Activated CD4-positive, alpha-beta T cell treated with anti-CD3 and anti-CD28 coated beads for 48 hours (primary cell): ENCODE data around the gene VAV1.
"Not testable (repeated sequence)": the region's sequence is repeated elsewhere in the genome, so short reads cannot be mapped to it uniquely, and the experiment has no call there.

Experiments
- DNase-seq: peaks from one replicate; pipeline ENCODE4 v3.0.0-alpha.2; 2020

The VAV1 gene

DNA sequence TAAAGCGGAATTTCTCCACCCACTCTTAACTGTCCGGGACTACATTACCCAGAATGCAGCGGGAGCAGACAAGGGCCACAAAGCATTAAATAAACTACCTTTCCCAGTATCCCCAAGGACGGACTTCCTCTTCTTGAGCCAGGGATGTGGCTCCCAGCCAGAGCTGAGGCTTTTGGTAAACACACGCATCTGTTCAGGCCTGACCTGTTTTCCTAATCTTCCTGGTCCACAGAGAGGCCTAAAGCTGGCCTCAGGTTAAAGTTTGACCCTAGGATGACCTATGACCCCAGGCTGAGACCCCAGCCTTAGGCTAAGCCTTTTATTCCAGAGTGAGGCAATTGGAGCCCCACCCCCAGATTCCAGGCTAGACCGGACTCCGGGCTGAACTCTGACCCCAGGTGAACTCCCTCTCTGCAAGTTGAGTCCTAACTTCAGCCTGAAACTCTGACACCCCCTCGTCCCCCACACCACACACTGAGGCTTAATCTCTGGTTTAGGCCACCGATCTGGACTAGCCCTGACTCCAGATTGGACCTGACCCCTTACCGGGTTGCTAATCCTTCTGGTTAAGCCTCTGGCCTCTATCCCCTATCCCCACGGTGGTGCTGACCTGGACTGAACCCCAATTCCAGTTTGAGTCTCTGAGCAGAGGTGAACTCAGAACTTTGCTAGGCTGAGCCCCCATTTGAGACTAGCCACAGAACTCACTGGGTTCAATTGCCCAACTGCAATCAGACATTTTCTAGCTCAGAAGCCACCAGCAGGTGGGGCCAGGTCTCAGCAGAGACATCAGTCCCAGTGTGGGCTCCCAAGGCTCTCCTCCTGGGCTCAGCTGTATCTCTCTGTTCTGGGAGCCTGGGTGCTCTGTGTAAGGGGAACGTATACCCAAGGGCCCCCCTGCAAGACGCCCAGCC lies 34.4 kb upstream of the VAV1 start:
- DNase-seq, result peak; percentile 88

DNA sequence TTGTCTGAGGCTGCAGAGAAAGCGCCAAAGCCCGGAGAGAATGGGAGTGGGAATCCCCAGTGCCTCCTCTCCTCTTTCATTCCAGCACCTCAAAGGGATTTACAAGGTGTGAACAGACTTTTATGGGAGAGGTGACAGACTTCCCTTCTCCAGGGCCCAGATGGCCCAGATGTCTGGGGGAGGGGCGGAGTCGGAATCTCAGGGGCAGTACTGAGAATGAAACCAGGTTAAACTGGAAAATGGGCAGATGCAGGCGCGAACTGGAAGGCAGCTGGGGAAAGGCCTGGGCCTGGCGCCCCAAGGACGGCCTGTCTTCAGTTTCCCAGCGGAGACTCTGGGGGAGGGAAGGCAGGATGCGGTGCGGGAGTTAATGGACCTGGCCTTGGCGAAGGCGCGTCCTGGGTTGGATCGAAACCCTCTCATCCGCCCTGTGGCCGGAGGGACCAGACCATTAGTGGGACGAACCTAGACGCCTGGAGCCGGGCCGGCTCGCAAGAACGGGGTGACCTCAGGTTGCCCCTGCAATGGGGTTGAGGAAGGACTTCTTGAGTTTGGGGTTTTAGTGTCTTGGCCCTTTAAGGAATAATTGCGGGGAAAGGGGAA lies 33.6 kb upstream of the VAV1 start:
- peak; percentile 38 for DNase-seq

DNA sequence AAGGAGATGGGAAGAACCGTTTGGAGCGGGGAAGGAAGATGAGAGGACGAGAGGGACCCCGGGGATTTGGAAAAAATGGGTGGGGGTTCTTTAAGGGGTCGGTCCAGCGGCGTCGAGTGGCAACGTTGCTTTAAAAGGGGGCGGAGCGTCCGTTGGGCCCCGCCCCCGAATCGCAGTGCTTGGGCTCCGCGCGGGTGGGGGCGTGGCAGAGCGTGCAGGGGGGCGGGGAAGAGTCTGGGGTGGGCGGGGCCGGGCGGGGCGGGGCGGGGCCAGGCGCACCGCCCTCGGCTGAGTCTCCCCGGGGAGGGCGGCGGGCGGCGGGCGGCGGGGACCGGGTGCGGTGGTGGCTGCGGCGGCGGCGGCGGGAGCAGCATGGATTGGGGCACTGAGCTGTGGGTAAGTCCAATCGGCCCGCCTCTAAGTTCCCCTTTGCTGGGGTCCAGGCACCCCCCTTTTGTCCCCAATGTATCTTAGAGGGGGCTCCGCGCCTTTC lies 33.1 kb upstream of the VAV1 start, which contains the start of gene TRIP10:
Gene TRIP10, plus strand, starts transcription at position 291 of the 493 bp plus-strand sequence. Its CDS starts 82 bp downstream, at position 373.
- peak; percentile 85 for DNase-seq

DNA sequence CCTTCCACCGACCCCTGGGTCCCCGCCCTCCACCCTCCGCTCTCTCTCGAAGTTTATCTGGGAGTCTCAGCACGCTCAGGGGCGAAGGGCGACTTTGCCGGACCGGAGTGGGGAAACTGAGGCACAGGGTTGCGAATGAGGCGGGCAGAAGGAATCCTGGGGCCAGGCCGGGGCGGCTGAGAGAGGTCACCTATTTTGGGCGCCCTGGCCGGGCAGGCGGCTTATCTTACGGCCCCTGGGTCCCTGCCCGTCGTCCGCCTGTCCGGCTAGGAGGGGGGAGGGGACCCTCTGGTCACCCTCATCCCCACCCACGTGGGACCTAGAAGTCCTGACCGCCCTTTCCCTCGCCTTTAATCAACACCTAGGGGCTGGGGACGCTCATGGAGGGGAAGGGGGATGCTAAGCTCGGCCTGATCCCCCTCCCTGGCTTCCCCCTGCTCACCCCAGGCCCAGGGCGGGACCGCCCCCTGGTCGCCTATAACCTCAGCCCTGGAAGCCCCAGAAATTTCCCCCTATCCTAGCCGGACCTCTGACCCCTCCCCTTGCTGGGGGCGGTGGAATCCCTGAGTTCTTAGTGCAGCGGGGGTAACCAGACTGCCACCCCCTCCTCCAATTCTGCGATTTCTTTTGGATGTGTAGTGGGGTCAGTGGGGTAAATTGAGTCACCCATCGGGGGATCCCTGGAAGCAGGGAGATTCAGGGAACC lies 32.5 kb upstream of the VAV1 start:
- DNase-seq, result peak; percentile 31

DNA sequence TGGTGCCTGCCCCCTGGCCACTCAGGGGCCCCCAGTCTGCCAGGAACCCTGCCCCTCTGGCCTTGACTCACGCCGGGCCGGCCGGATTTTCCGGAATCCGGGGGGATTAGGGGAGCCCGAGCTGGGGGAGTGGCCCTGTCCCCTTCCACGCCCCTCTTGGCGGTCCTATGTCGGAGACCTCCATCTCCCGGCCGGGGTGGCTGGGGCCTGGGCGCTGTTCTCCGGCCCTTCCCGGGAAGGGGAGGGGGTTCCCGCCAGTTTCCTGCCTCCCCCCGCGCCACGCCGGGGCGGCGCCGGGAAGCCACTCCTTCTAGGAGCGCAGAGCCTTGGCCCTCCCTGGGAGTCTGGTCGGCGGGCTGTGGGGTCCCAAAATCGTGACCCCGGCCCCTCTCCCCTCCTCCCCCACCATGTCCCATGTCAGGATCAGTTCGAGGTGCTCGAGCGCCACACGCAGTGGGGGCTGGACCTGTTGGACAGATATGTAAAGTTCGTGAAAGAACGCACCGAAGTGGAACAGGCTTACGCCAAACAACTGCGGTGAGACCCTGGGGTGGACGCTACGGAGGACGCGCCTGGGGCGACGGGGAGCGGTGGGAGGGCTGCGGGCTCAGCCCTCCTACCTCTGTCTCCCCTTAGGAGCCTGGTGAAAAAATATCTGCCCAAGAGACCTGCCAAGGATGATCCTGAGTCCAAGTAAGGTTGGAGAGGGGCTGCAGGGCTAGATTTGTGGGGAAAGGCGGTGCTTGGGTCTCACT lies 31.7 kb upstream of the VAV1 start:
- no peak for DNase-seq

DNA sequence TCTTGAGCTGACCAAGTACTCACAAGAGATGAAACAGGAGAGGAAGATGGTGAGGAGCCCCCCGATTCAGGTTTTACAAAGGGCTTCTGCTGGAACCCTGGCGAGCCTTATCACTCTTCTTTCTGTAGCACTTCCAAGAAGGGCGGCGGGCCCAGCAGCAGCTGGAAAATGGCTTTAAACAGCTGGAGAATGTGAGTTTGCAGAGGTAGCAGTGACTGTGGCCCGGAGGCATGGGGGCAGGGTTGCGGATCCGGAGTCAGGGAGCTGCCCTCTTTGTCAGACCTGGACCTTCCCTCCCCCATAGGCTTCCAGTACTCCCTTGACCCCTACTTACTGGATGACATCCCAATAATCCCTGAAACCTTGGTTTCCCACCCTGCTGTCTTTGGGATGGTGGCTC lies 29.4 kb upstream of the VAV1 start:
- no peak for DNase-seq

DNA sequence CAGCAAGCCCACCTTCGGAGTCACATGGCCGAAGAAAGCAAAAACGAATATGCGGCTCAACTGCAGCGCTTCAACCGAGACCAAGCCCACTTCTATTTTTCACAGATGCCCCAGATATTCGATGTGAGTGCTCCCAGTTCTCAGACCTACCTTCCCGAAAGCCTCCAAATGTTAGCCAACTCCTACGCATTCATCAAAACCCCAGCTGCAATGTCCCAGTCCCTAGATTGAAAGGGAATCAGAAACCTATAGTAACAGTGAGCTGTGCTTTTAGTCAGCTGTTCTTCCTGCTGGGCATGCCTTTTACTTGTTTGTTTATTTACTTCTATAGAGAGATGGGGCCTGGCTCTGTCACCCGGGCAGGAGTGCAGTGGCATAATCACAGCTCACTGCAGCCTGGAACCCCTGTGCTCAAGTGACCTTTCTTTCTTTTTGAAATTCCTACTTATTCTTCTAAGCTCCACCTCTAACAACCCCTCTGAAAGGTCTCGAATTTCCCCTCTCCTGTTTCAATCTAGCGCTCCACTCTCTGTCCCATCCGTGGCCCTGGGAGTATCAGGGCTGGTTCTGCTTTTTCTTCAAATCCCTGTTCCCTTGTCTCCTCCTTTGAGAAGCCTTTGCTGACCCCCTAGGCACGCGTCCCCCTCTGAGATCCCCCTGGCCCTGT lies 28.7 kb upstream of the VAV1 start:
- no peak for DNase-seq

DNA sequence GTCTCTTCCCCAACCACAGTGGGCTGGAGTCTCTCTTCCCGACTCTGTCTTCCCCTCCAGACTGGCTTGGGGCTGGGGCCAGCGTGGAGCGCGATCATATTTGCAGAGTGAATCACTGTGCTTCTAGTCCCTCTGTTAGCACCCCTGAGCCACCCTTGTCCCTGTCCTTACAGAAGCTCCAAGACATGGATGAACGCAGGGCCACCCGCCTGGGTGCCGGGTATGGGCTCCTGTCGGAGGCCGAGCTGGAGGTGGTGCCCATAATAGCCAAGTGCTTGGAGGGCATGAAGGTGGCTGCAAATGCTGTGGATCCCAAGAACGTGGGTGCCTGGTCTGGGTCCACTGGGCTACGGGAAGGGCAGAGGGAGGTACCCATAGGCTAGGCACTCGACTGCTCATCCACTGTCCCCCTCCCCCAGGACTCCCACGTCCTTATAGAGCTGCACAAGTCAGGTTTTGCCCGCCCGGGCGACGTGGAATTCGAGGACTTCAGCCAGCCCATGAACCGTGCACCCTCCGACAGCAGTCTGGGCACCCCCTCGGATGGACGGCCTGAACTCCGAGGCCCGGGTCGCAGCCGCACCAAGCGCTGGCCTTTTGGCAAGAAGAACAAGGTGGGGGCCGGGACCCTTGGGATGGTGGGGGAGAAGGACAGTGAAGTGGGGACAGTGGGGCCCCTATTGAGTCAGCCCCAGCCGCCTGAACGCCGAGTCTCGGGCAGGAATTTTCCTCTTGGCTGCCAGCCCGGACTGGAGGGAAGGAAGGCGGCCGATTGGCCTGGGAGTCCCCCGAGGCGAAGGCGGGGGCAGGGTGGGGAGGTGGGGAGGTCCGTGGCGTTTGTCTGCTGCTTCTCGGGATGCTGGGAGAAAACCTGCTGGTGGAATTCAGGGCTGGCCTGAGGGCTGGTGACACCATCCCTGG lies 27.9 kb upstream of the VAV1 start:
- DNase-seq, result no peak

DNA sequence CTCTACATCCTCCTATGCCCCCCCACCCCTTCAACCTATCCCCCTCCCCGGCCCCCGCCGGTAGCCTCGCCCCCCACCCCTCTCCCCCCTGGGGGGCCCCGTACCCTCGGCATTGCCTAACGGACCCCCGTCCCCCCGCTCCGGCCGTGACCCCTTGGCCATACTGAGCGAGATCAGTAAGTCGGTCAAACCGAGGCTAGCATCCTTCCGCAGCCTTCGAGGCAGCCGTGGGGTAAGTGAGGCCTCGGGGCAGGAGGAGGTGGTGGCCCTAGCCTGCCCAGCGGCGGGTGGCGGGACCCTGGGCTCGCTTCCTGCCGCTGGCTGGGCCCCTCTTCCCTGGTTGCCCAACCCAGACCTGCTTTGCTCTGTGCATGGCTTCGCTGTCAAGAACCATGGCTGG lies 26.5 kb upstream of the VAV1 start:
- no peak for DNase-seq

DNA sequence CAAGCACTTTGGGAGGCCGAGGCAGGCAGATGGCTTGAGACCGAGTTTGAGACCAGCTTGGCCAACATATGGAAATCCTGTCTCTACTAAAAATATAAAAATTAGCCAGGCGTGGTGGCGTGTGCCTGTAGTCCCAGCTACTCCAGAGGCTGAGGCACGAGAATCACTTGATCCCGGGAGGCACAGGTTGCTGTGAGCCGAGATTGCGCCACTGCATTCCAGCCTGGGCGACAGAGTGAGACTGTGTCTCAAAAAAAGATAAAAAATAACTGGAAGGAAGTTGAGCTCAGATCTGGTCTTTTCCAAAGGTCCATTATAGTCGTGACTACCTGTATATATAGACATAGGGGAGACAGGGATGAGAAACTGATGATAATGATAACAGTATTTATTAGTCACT lies 24.0 kb upstream of the VAV1 start:
- DNase-seq, result not testable (repeated sequence)

DNA sequence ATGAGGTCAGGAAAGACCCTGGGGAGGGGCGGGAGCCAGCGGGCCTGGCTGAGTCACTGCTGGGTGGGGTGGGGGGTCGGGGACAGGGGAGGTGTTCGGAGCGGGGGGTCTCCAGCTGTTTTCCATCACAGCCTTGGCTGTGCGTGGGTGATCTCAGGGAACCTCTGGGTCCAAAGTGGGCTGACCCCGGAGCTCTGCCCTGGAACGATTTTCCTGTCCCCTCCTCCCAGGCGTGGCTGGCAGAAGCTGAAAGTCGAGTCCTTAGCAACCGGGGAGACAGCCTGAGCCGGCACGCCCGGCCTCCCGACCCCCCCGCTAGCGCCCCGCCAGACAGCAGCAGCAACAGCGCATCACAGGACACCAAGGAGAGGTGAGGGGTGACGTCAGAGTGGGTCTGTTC lies 22.4 kb upstream of the VAV1 start:
- DNase-seq, result no peak

DNA sequence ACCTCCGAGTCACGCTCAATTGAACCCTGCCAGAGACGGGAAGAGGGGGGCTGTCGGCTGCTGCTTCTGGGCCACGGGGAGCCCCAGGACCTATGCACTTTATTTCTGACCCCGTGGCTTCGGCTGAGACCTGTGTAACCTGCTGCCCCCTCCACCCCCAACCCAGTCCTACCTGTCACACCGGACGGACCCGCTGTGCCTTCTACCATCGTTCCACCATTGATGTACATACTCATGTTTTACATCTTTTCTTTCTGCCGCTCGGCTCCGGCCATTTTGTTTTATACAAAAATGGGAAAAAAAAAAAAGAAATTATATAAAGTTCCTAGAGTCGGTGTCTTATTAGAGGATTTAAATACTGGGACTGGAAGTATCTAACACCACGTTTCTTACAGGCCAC lies 21.3 kb upstream of the VAV1 start:
- no peak for DNase-seq

DNA sequence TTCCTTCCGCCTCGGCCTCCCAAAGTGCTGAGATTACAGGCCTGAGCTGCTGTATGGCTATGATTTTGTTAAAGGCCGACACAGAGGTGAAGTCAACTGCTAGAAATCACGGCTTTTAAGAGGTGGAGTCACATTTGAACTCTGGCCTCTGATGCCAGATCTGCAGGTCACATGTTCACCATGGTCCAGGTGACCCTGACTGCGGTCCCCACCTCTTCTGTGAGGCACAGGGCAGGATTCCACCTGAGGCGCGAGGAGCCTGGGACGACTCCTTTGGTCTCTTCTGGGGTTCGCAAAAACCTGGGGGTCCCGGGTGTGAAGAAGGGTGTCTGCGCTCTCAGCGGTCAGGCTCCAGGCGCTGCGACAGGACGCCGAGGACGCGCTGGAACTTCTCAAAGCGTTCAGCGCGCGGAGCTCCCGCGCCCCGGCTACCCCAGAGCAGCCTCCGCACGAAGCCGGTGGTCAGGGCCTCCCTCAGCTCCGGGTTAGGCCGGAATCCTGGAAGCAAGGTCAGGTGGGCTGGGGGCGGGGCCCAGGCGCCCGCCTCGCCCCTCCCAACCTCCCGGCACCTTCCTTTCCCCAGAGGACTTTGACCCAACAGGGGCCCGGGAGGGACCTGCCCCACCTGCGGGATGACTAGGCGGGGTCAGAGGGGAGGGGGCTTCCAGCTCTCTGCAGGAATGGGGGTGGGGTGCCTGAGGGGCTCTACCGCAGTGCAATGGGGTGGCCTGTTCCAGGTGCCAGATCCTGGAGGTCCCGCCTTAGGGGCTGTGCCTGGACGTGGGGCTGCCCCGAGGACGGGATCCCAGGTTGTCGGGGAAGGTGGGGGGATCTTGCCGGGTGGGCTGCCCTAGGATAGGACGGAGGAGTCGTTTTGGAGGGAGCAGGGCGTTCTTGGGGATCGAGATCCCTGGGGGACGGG lies 20.0 kb upstream of the VAV1 start:
- DNase-seq, result no peak

DNA sequence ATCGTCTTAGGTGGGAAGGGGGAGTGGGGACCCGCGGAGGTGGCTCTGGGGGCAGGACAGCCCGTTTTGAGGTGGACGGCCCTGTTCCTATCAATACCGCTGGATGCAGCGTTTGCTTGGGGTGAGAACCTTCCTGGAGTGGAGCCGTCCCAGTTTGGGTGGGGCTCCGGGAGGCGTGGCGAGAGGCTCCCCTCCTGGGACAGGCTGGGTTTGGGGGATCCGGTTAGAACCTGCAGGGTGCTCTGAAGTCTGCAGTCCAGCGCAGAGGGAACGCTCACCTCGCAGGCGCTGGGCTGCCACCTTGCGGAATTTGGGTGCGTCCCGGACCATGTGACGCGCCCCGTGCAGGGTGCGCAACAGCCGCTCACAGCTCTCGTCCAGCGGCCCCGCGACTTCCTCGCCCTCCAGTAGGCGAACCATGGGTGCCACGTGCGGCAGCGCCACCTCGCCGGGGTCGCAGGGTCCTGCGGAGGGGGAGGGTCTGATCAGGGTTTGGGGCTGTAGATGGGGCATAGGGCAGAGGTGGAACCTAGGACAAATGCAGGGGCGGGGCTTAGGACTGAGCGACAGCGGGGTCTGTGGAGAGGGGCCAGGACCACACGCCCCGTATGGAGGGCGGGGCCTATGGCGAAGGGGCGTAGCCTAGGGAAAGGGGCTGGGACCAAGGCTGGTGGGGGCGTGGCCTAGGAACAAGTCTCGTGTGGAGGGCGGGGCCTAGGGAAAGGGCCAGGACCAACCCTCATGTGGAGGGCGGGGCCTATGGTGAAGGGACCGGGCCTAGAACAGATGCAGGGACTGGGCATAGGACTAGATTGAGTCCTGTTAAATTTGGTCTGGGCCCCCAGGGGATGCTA lies 19.1 kb upstream of the VAV1 start:
- DNase-seq, result peak; percentile 95

DNA sequence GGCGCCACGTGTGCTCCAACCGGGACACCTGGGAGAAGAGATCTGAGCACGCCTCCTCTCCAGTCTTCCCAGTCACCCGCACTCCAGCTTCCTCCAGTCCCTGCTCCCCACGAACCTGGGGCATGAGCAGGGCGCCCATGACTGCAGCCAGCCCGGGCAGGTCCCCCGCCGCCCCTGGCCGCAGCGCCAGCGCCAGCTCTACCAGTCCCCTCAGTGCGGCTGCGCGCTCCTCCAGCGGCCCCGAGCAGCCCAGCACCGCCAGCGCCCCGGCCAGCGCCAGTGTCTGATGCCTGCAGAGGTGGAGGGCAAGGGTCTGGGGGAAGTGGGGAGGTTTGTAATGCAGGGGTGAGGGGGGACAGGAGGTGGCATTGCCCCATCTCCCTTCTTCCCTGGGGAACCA lies 18.4 kb upstream of the VAV1 start:
- DNase-seq, result no peak

DNA sequence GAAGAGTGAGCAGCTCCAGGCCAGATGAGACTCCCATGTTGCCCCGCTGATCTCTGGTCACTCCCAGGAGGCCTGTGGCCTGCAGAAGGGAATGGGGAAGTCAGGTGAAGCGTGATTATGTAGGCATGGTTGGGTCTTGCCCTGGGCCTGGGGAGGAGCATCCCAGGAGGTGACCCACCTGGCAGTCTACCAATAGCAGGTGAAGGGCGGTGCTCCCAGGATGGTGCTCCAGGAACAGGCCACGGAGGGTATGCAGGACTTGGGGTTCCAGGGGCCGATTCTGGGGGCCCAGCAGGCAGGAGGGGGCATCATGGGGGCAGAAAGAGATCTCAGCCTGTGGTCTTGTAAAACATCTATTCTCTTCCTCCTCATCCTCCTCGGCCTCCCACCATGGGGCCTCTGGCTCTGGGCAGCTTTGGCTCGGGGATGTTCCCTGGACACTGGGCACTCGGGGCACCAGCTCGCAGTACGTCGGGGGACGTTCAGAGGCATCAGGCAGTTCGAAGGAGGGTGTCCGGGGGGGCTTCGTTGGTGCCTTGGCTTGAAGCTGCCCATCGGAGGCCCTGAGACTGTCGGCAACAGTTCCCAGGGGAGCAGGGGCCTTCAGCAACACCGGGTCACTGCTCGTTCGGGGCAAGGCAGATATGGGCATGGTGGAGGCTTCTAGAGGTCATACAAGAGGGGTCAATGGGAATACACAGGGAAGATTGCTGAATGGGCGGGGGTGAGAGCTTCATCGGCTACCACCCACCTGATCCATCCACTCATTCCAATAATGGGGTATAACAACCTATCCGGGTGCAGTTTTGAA lies 17.6 kb upstream of the VAV1 start:
- no peak for DNase-seq

DNA sequence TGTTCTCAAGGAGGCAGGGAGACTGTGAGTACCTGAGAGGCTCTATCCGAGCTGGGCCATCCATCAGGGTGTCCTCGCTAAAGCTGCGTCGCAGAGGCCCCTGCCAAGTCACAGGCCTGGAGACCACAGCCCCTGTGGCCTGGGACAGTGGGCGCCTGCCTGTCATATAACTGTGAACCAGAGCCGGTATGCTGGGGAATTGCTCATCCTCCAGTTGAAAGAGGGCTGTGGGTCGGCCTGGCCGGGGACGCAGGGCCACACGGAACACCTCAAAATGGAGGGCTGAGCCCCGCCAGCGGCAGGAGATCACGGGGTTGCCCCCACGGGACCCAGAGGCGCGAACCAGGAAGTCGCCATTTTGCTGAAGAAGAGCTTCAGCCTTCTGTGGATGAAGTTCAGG lies 11.9 kb upstream of the VAV1 start:
- DNase-seq, result no peak

DNA sequence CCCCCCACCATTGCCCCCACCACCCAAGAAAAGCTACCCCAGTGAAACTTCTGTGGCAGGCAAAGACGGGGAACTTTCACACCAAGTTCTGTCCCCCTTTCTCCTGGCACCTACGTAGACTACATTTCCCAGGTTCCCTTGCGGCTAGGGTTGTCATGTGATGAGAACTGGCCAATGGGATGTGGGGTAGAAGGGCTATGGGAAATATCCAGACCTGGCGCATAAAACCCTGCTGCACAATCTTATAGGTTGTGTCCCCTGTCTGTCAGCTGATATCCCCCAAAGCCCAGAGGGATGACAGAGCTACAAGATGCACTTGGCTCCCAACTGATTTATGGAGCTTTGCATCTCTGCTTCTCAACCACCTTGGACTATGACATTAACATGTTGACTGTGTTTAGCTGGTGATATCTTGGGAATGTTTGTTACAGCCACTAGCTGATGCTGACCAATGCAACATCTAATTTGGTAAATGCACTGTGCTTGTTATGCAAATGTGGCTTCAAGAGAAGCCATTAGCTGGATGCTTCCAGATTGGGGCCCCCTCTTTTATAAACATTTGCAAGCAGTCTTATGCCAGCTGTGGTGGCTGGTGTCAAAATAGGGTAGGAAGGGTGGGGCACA lies 11.3 kb upstream of the VAV1 start:
- DNase-seq, result peak; percentile 54
